ENCODE data around the gene GUCY1A1.

Gene GUCY1A1

GRCh38 chr4:155745984-155746383 is 79.3 kb downstream of the GUCY1A1 start:
- DNase-seq: no peak

DNA sequence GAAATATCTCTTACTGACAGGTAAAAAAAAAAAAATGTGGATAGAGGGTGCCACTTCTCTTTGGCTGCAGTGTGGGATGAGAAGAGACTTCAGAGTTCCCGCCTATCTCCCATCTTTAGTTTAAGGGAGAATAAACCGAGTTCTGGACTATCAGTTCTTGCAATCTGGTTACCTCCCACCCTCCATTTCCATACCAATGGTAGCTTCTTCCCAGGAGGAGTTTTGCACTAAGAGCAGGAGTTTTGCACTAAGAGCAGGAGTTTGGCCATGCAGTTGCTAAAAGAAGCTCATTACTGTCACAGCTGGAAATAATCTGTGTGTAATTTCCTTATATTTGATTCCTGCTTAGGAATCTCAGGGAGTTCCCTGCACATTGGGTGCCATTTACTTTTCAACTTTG is 81.4 kb downstream of the GUCY1A1 start:
- DNase-seq: no peak

DNA sequence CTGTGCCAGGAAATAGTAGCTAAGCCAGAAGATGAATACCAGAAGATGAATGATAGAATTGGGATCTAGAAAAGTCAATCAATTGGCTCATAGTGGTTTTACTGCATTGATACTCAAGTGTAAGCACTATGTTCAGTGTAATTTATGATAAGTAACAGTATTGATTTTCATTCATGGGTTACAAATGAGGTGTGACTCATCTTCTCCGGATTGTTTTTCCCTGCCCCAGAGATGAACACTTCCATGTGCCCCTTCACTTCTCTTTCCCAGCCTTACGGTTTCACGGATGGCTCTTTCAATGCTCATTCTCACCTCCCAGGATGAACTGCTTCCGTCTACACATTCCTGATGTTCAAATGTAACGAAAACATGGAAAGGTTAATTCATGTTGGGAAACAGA is 82.4 kb downstream of the GUCY1A1 start:
- DNase-seq: no peak

DNA sequence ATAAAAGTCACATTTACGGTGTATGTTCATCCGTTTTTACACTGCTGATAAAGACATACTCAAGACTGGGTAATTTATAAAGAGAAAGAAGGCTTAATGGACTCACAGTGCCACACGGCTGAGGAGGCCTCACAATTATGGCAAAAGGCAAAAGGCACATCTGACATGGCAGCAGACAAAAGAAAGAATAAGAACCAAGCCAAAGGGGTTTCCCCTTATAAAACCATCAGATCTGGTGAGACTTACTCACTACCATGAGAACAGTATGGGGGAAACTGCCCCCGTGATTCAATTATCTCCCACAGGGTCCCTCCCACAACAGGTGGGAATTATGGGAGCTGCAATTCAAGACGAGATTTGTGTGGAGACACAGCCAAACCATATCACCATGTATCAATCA is 84.9 kb downstream of the GUCY1A1 start:
- no peak for DNase-seq

DNA sequence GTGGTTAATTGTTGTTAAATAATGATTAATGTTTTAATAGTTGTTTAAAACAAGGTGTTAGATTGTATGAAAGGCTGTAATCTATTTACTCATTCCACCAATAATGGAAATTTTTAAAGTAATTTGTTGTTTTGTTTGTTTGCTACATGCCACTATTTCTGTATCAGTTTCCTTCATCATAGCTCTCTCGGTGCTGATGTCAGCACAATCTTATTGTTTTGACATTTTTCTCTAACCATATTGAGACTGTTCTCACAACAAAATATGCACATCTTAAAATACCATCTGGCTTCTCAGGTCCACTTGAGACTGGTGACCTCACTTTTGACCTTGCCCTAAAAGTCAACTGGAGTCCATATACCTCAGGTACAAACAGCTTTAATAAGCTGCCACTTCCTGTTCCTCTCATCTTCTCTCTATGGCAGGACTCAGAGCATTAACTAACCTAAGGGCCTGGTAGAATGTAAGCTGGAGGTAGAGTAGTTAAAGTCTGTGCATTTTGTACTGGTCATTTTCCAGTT is 91.2 kb downstream of the GUCY1A1 start:
- DNase-seq: no peak

DNA sequence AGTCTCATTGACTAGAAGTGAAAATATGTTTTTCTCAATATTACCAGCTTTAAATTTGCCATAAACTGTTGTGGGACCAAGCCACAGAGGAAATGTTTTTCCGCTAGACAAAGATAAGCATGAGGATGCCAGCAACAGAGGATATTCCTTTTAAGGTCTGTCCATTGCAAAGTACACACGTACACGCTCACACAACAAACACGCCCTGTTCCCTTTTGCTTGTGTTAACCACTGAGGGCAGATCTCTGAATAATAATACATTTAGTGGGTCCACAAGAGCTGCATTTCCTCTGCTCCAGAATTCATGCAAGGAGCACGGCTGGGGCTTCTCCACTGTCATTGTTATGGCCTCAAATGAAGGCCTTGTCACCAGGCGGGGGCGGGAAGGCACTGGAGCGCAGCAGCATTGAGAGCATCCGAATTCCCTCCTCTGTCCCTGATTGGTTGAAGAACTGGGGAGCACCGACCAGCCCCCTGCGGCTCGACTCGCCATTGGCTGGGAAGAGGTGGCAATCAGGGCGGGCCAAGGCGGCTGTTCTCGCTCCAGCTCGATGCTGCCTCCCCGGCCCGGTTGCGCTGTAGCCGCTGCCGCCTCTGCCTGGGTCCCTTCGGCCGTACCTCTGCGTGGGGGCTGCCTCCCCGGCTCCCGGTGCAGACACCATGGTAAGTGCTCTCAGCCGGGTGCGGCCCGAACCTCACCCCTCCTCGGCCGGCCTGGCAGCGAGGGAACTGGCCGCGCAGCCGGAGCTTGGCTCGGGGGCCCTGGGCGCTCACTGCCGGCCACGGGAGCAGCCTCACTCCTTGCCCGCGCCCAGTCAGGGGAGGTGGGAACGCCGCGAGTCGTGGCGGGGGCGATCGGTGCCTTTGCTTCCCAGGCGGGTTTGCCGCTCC is 92.1 kb downstream of the GUCY1A1 start, which contains the start of gene GUCY1B1:
GUCY1B1 (plus strand) TSS at position 541 of the 891 bp plus-strand sequence; CDS start at position 661, 120 bp downstream.
- no peak for DNase-seq

- no peak for DNase-seq
Observed at GRCh38 chr4:155759372-155760252, 93.0 kb downstream of the GUCY1A1 start.

GRCh38 chr4:155761047-155761446 is 94.4 kb downstream of the GUCY1A1 start:
- no peak for DNase-seq

DNA sequence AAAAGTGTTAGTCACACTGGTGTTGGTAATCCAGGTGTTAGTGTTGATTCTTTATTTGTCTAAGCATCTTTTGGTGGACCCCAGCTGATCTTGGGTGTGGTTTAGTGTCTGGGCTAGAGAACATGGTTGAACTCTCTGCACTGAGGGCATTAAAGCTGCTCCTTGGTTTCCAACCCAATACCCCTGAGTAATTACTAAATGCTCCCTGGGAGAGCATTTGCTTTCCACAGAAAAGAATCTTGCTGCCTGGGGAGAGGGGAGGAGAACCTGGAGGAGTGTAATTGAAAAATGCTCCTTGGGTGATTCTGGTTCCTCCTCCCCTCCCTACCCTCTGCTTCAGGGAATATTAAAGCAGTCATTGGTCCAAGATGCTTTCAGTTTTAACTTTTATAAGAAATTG is 95.3 kb downstream of the GUCY1A1 start:
- DNase-seq: no peak

DNA sequence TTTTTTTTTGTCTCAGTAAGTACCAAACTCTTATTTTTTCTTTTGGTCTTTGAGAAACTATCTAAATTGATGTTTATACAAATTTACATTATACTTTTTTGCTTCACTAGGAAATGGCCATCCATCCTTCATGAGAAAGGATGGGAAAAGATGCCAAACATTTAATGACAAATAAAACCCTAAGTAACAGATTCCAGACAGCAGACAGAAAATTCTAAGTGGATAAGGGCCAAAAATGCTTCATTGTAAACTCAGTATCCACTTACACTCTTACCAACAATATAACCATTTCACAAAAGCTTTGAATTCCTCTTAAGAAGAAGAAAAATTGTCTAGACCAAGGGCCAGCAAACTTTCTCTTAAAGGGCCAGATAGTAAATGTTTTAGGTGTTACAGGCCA is 95.7 kb downstream of the GUCY1A1 start:
- no peak for DNase-seq

DNA sequence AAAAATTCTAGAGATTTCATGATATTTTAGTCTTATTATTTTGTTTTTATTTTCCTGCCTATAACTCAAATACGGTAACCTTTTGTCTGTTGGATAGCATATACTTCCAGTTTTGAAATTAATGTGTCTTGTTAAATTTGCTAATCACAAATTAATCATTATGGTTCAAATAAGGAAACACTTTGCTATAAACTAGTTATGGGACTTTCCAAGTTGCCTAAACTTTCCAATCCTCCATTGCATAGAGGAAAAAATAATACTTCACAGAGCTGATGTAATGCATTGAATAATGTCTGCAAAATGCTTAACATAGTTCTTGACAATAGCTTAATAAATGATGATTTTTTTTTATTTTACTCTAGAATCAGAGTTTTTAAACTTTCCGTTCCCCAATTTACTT is 96.9 kb downstream of the GUCY1A1 start:
- no peak for DNase-seq

DNA sequence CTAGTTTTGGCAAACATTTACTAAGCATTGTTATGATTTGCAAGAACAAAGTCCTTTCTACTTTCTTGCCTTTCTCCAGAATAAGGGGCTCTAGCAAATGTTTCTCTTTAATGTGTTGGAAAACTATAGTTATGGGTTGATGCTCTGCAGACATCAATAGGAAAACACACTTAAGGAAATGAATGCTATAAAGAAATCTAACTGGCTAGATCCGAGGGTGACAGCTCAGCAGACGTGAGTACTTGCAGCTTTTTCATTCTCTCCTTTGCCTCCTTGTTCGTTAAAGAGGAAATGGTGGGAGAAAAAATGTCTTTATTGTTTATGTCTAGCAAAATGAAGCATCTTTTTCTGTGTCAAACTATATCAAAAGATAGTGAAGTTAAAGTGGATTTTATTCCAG is 98.5 kb downstream of the GUCY1A1 start:
- DNase-seq: no peak

- no peak for DNase-seq
Observed at GRCh38 chr4:155766622-155767021, 100.0 kb downstream of the GUCY1A1 start.

- no peak for DNase-seq
Observed at GRCh38 chr4:155768370-155768769, 101.7 kb downstream of the GUCY1A1 start.

- no peak for DNase-seq
Observed at GRCh38 chr4:155769090-155769489, 102.4 kb downstream of the GUCY1A1 start.

DNA sequence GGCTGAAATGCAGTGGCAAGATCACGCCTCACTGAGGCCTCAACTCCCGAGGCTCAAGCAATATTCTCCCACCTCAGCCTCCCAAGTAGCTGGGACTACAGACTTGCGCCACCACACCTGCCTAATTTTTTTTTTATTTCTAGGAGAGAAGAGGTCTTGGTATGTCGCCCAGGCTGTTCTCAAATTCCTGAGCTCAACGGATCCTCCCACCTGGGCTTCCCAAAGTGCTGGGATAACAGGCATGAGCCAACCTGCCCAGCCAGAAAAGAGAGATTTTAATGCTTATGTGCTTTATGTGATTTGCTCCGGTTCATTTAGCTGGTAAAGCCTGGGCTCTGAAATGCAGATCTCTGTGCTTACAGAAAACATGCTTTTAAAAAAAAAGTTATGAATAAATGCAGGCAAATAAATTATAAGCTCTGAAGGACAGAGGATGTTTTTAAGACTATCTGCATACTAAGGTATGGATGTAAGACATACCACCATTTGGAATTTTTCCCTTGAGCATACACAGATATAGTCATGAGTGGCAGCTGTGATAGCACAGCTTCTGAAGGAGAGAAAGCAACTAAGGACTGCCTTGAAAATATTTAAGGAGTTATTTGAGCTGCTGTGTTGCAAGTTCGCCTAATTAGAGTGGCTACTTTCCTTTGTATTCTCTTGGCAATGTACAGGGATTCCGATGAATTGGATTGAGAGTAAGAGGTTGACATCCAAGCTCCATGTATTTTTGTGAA is 106.0 kb downstream of the GUCY1A1 start:
- no peak for DNase-seq

- DNase-seq: no peak
Observed at GRCh38 chr4:155773196-155773800, 106.7 kb downstream of the GUCY1A1 start.

DNA sequence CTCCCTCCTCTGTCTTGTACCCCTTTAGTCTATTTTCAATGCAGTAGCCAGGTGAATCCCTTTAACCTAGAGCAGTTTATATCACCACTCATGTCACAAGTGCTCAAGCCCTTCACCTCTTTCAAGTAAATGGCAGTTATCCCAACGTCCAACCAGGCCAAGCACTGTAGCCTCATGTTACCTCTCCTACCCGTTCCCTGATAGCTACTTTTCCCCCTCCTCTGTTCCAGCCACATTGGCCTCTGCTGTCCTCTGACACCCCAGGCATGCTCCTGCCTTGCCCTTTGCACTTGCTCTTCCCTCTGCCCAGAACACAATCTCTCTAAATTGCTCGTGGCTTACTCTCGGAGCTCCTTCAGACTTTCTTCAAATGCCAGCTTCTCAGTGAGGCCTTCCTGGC is 107.4 kb downstream of the GUCY1A1 start:
- no peak for DNase-seq

- no peak for DNase-seq
Observed at GRCh38 chr4:155777971-155778735, 111.5 kb downstream of the GUCY1A1 start.

GRCh38 chr4:155780775-155781174 is 114.1 kb downstream of the GUCY1A1 start:
- no peak for DNase-seq

GRCh38 chr4:155781249-155781831 is 114.7 kb downstream of the GUCY1A1 start:
- DNase-seq: no peak

Measured in NCI-H1694 treated with DMSO at 0.1 percent for 48 hours (cell line).